Adrenal gland (tissue), 12 donors: ENCODE measurements around the gene TEX36. TPM values are rescaled to one million over a fixed set of nuclear protein-coding genes. Genes with fewer than 3 reads are reported as not detected.
"Not testable (repeated sequence)": the region's sequence is repeated elsewhere in the genome, so short reads cannot be mapped to it uniquely, and the experiment has no call there.

Experiments used
- DNase-seq, 7 donors: peaks; one replicate each; pipeline ENCODE4 v3.0.0-alpha.2; 2019 to 2020
- H3K27ac ChIP-seq, 5 donors: fragments of 200-600 bp; sonication (generic) in 4 of 5; 1 replicate in 3 of 5; 2 replicates in 2 of 5; pipeline versions ENCODE4 v1.5.1 to v1.8.0; 2016 to 2020; ENCODE audit warnings: mild to moderate bottlenecking in 1 of 5
- H3K27me3 ChIP-seq: fragments of 200-600 bp; 2 replicates; pipeline ENCODE4 v1.8.0; 2021
- H3K36me3 ChIP-seq, 2 donors: fragments of 200-600 bp; replicated peaks in 1 of 2; 1 replicate in 1 of 2; 2 replicates in 1 of 2; pipeline versions ENCODE4 v1.5.1 to v1.8.0; 2018 to 2022
- H3K4me1 ChIP-seq, 2 donors: fragments of 200-600 bp; replicated peaks in 1 of 2; 1 replicate in 1 of 2; 2 replicates in 1 of 2; pipeline versions ENCODE4 v1.5.1 to v1.8.0; 2018 to 2021
- H3K4me3 ChIP-seq, 4 donors: fragments of 200-600 bp; sonication (generic) in 3 of 4; one replicate each; pipeline ENCODE4 v1.5.1; 2016 to 2018
- H3K9me3 ChIP-seq, 3 donors: fragments of 200-600 bp; sonication (generic) in 1 of 3; replicated peaks in 1 of 3; 1 replicate in 2 of 3; 2 replicates in 1 of 3; pipeline versions ENCODE4 v1.5.1 to v1.8.0; 2016 to 2021
- CTCF ChIP-seq, 6 experiments: fragments of 450-650 bp in 4 of 6; fragments of 200-600 bp in 2 of 6; sonication (generic) in 1 of 6; IDR thresholded peaks; 1 replicate in 5 of 6; 2 replicates in 1 of 6; pipeline versions ENCODE4 v1.5.1 to v1.8.0; 2016 to 2021; ENCODE audit warnings: antibody characterized with exemption in 6 of 6, mild to moderate bottlenecking in 2 of 6, moderate library complexity in 1 of 6
- POLR2A ChIP-seq, 2 donors: fragments of 450-650 bp; IDR thresholded peaks; one replicate each; pipeline ENCODE4 v1.6.1; 2017; ENCODE audit warnings: antibody characterized with exemption in 2 of 2, mild to moderate bottlenecking in 2 of 2, moderate library complexity in 1 of 2
- WGBS, 4 donors: extraction: QIAGEN DNeasy Blood & Tissue Kit in 2 of 4; methylation state at CpG; one replicate each; pipeline versions ENCODE4 v1.1.5 to v1.1.7; 2013 to 2017; 5-methylcytosine and 5-hydroxymethylcytosine counted together
- intact Hi-C, 2 donors: fragments of 100-400 bp; cut with DNase I; formaldehyde crosslinking; loops; one replicate each; pipeline versions ENCODE4 v1.14.1 to v1.15.0; 2022 to 2023
- polyA plus RNA-seq, 3 donors: library from polyadenylated mRNA; stranded (reverse); fragments of 200-250 nt in 2 of 3; fragments of 350-450 nt in 1 of 3; fragmentation: Illumina TruSeq in 1 of 3; extraction: RNeasy Lipid Tissue Mini Kit (QIAGEN cat#74804) in 1 of 3; gene quantifications; one replicate each; pipeline ENCODE4 v1.2.3, GENCODE V29; 2013 to 2014
- total RNA-seq, 9 donors: library from RNA; depleted of rRNA in 4 of 9; stranded (reverse); fragments of >200 nt in 4 of 9; fragments of 120-200 nt in 1 of 9; fragmentation: NEBNext Ultra II Directional in 1 of 9; extraction: Animal tissue kit (Norgen Biotek cat#: 25700) in 1 of 9; gene quantifications; one replicate each; pipeline versions ENCODE4 v1.1.0 to v1.2.4, GENCODE V29; 2013 to 2023
- donor health status: healthy with polysubstance abuse.
- donor health status: Bipolar disorder and iron deficiency.
- donor health status: DM: yes; HTN: yes; CAD: no.
- donor health status: DM: no; HTN: no; CAD: no.
- donor health status: DM: no; HTN: no; CAD: no.
- donor health status: DM: yes; HTN: yes; CAD: no.

The TEX36 gene
- total and polyA plus RNA-seq, 12 donors = not detected

GRCh38 chr10:125707541-125708468 is 24.8 kb upstream of the TEX36 start:
- DNase-seq = peak in 3 of 7 donors; percentile 12 to 22 (median 21)
- TF ChIP-seq POLR2A (IDR thresholded peaks at IDR 0.05) = no peak
- no peak for TF ChIP-seq CTCF (IDR thresholded peaks at IDR 0.05)
- Histone ChIP-seq H3K27me3 (no peaks in the 10 kb centered on the region), H3K36me3 (no peaks in the 10 kb centered on the region), H3K4me3 (no peak overlapping the region), H3K4me1 (peaks cover 0 to 6% of the 10 kb centered on the region in 2 donors), H3K27ac (peak overlapping the region in 1 of 5 donors; percentile 25), H3K9me3 (no peaks in the 10 kb centered on the region)
- WGBS, 4 donors = 61 to 72% (median 67%) methylated on average over 6 of the region's 6 CpGs
- intact Hi-C loops = no loop called here

- Histone ChIP-seq H3K36me3 (no peaks in the 10 kb centered on the region), H3K27ac (no peak overlapping the region), H3K9me3 (no peaks in the 10 kb centered on the region), H3K27me3 (no peaks in the 10 kb centered on the region), H3K4me3 (no peak overlapping the region), H3K4me1 (no peaks in the 10 kb centered on the region)
- intact Hi-C loops = no loop called here
- no peak for DNase-seq
- WGBS, 4 donors = 53 to 60% (median 55%) methylated on average over 3 of the region's 3 CpGs
- no peak for TF ChIP-seq CTCF (IDR thresholded peaks at IDR 0.05)
- TF ChIP-seq POLR2A (IDR thresholded peaks at IDR 0.05) = no peak
These were observed 17.5 kb upstream of the TEX36 start for GRCh38 chr10:125700355-125700911.

GRCh38 chr10:125699562-125700143 is 16.7 kb upstream of the TEX36 start:
- WGBS, 4 donors = 83 to 89% (median 86%) methylated on average over 6 of the region's 6 CpGs
- Histone ChIP-seq H3K4me1 (no peaks in the 10 kb centered on the region), H3K36me3 (no peaks in the 10 kb centered on the region), H3K4me3 (no peak overlapping the region), H3K27ac (no peak overlapping the region), H3K27me3 (no peaks in the 10 kb centered on the region), H3K9me3 (no peaks in the 10 kb centered on the region)
- no peak for DNase-seq
- no peak for TF ChIP-seq POLR2A (IDR thresholded peaks at IDR 0.05)
- TF ChIP-seq CTCF (IDR thresholded peaks at IDR 0.05) = no peak
- intact Hi-C loops = no loop called here

- H3K27me3 ChIP-seq = no peaks in the 10 kb centered on the region
- WGBS, 4 donors = 49 to 63% (median 63%) methylated on average over 6 to 9 of the region's 9 CpGs
- H3K9me3 ChIP-seq = no peaks in the 10 kb centered on the region
- TF ChIP-seq CTCF (IDR thresholded peaks at IDR 0.05) (no peak), POLR2A (IDR thresholded peaks at IDR 0.05) (no peak)
- peak in 1 of 7 donors; percentile 11 for DNase-seq
- no peaks in the 10 kb centered on the region for H3K36me3 ChIP-seq
- intact Hi-C loops = no loop called here
- no peak overlapping the region for H3K27ac ChIP-seq
- no peaks in the 10 kb centered on the region for H3K4me1 ChIP-seq
- H3K4me3 ChIP-seq = no peak overlapping the region
These were observed 15.6 kb upstream of the TEX36 start for GRCh38 chr10:125698481-125698998.

GRCh38 chr10:125696884-125697283 is 13.9 kb upstream of the TEX36 start:
- H3K36me3 ChIP-seq, DNase-seq, H3K4me1 ChIP-seq, intact Hi-C loops, H3K27ac ChIP-seq, H3K27me3 ChIP-seq, H3K4me3 ChIP-seq, H3K9me3 ChIP-seq: not testable (repeated sequence)
- 79 to 93% (median 85%) methylated on average over 6 of the region's 6 CpGs for WGBS, 4 donors
